ENCODE data around the gene TMEM222. TPM values are rescaled to one million over a fixed set of nuclear protein-coding genes. Genes with fewer than 3 reads are reported as not detected.

Gene TMEM222
- total and polyA plus RNA-seq, 12 donors = 30.7 to 73.2 (median 49.8) TPM

DNA sequence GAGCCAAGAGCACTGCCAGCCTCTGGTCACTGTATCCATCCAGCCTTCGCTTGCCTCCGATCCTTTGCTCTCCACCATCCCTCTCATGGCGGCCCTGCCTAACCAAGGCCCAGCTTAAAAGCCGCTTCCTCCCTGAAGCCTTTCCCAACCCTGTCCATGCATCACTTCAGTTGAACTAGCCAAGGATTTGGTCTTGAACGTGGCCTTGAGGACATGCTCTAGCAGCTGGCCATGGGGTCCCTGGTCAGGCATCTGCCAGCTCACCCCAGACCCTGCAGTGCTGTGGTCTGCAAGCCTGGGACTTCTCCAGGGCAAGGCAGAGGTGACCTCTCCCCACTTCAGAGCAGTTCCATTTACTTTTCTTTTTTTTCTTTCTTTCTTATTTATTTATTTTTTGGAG is 14.8 kb downstream of the TMEM222 start:
- TF ChIP-seq, protein P1, sequence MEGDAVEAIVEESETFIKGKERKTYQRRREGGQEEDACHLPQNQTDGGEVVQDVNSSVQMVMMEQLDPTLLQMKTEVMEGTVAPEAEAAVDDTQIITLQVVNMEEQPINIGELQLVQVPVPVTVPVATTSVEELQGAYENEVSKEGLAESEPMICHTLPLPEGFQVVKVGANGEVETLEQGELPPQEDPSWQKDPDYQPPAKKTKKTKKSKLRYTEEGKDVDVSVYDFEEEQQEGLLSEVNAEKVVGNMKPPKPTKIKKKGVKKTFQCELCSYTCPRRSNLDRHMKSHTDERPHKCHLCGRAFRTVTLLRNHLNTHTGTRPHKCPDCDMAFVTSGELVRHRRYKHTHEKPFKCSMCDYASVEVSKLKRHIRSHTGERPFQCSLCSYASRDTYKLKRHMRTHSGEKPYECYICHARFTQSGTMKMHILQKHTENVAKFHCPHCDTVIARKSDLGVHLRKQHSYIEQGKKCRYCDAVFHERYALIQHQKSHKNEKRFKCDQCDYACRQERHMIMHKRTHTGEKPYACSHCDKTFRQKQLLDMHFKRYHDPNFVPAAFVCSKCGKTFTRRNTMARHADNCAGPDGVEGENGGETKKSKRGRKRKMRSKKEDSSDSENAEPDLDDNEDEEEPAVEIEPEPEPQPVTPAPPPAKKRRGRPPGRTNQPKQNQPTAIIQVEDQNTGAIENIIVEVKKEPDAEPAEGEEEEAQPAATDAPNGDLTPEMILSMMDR (IDR thresholded peaks at IDR 0.05) = no peak
- TF ChIP-seq POLR2A (IDR thresholded peaks at IDR 0.05) = no peak
- WGBS, 4 donors = 82 to 91% (median 89%) methylated on average over 5 of the region's 5 CpGs
- Histone ChIP-seq H3K4me1 (replicated peaks in 1 of 2) (peaks cover 5 to 13% of the 10 kb centered on the region in 2 donors), H3K36me3 (replicated peaks in 1 of 2) (peaks cover 0 to 48% of the 10 kb centered on the region in 2 donors), H3K9me3 (replicated peaks in 1 of 3) (no peaks in the 10 kb centered on the region), H3K27ac (no peak overlapping the region), H3K4me3 (no peak overlapping the region), H3K27me3 (no peaks in the 10 kb centered on the region)
- DNase-seq = no peak
- intact Hi-C loops (cut with DNase I) = no loop called here

DNA sequence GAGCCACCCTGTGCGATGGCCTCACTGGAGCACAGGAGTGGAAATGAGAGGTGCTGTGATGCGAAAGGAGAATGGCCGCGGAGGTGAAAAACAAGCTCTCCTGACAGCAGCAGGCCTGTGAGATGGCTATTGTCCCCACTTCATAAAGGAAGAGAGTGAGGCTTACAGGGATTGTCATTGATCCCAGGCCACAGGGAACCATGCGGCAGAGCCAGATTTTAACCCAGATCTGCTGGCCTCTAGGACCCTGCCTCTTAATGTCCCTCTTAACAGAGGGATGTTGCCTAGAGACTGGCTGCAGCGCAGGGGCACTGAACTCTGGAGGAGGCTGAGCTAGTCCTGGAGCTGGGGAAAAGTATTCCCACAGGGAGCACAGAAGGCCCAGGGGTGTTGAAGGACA is 16.8 kb downstream of the TMEM222 start:
- 89 to 96% (median 91%) methylated on average over 6 of the region's 6 CpGs for WGBS, 4 donors

DNA sequence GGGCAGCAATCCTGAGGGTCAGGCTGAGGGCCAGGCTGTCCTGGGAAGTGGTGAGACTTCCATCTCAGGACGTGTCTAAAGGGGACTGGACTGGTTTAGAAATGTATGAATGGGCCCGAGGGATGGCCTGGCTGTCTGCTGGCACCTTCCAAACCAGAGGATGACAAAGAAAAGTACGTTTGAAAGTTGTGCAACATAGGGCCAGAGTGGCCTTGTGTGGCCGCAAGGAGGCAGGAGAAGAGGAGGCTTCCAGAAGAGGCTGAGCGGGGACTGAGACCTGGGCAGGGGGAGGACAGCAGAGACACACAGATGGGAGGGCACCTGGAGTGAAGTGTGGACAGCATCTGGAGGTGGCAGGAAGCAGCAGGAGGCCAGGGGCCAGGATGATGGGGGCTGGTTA is 17.2 kb downstream of the TMEM222 start:
- DNase-seq = peak in 1 of 7 donors; percentile 23
- WGBS, 4 donors = 40 to 50% (median 44%) methylated on average over 5 of the region's 5 CpGs
- H3K36me3 ChIP-seq (replicated peaks in 1 of 2) = peaks cover 0 to 25% of the 10 kb centered on the region in 2 donors
- peaks cover 0 to 8% of the 10 kb centered on the region in 2 donors for H3K4me1 ChIP-seq (replicated peaks in 1 of 2)
- TF ChIP-seq, protein P1 (IDR thresholded peaks at IDR 0.05) = peak in 1 of 6 experiments; percentile 7
- TF ChIP-seq POLR2A (IDR thresholded peaks at IDR 0.05) = no peak
- H3K27ac ChIP-seq = no peak overlapping the region
- H3K27me3 ChIP-seq = no peaks in the 10 kb centered on the region
- no peak overlapping the region for H3K4me3 ChIP-seq
- intact Hi-C loops (cut with DNase I) = no loop called here
- no peaks in the 10 kb centered on the region for H3K9me3 ChIP-seq (replicated peaks in 1 of 3)

More for the DNA sequence above, 16.8 kb downstream of the TMEM222 start:
- intact Hi-C loops (cut with DNase I) = no loop called here
- TF ChIP-seq POLR2A (IDR thresholded peaks at IDR 0.05) = no peak
- Histone ChIP-seq H3K4me1 (replicated peaks in 1 of 2) (peaks cover 0 to 8% of the 10 kb centered on the region in 2 donors), H3K4me3 (no peak overlapping the region), H3K9me3 (replicated peaks in 1 of 3) (no peaks in the 10 kb centered on the region), H3K27ac (no peak overlapping the region), H3K36me3 (replicated peaks in 1 of 2) (peaks cover 0 to 30% of the 10 kb centered on the region in 2 donors), H3K27me3 (no peaks in the 10 kb centered on the region)
- no peak for DNase-seq

DNA sequence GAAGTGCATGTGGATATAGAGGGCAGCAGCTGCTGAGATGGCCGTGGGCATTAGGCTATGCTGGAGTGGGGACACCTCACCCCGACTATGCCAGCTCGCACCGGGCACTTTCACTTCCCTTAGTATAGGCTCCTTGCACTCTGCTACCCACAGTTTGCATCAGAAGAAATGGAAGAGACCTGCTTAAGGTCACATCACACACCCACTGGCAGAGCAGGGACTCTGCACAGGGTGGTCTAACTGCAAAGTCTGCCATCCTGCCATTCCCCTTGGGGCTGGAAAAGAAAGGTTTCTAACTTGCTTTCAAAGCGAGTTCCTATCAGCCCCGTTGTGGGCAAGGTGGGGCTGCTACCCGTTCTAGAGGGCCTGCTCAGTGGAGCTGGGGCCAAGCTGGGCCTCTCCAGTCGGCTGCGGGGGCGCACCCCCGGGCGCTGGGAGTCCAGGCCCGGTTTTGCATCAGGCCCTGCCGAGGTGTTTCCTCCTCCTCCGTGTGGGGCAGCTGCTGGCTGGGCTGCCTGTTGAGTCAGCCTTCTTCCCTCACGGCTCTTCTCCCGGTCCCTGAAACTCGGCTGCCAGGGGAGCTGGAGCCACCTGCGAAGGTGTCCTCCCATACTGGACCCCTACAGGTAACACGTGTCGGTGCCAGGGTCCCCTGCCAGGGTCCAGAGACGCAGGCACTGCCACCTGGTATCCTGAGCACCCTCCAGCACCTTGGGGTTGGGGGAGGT is 19.7 kb downstream of the TMEM222 start, which contains the start of gene SYTL1:
Gene SYTL1, plus strand, starts transcription at position 498 of the 728 bp plus-strand sequence. CDS start 3,313 bp downstream, outside the sequence.
- no peaks in the 10 kb centered on the region for H3K27me3 ChIP-seq
- DNase-seq = peak in 5 of 7 donors; percentile 51 to 62 (median 56)
- WGBS, 4 donors = 22 to 43% (median 33%) methylated on average over 11 to 22 of the region's 22 CpGs
- TF ChIP-seq, protein P1 (IDR thresholded peaks at IDR 0.05) = no peak
- no peak for TF ChIP-seq POLR2A (IDR thresholded peaks at IDR 0.05)
- H3K4me3 ChIP-seq = no peak within 1 kb of the TSS
- intact Hi-C loops (cut with DNase I) = no loop called here
- H3K9me3 ChIP-seq (replicated peaks in 1 of 3) = no peaks in the 10 kb centered on the region
- H3K36me3 ChIP-seq (replicated peaks in 1 of 2) = peaks cover 0 to under 1% of the 10 kb centered on the region in 2 donors
- peaks cover 0 to 8% of the 10 kb centered on the region in 2 donors for H3K4me1 ChIP-seq (replicated peaks in 1 of 2)
- H3K27ac ChIP-seq = peak within 1 kb of the TSS in 1 of 5 donors; percentile 29
